Adrenal gland (tissue), 12 donors: ENCODE results near the gene RUNDC1. TPM values are rescaled to one million over a fixed set of nuclear protein-coding genes. Genes with fewer than 3 reads are reported as not detected.
"Not testable (repeated sequence)": the region's sequence is repeated elsewhere in the genome, so short reads cannot be mapped to it uniquely, and the experiment has no call there.

Experiments
- DNase-seq, 7 donors: peaks; one replicate each; pipeline ENCODE4 v3.0.0-alpha.2; 2019 to 2020
- H3K27ac ChIP-seq, 5 donors: fragments of 200-600 bp; sonication (generic) in 4 of 5; 1 replicate in 3 of 5; 2 replicates in 2 of 5; pipeline versions ENCODE4 v1.5.1 to v1.8.0; 2016 to 2020; ENCODE audit warnings: mild to moderate bottlenecking in 1 of 5
- H3K27me3 ChIP-seq: fragments of 200-600 bp; 2 replicates; pipeline ENCODE4 v1.8.0; 2021
- H3K36me3 ChIP-seq, 2 donors: fragments of 200-600 bp; replicated peaks in 1 of 2; 1 replicate in 1 of 2; 2 replicates in 1 of 2; pipeline versions ENCODE4 v1.5.1 to v1.8.0; 2018 to 2022
- H3K4me1 ChIP-seq, 2 donors: fragments of 200-600 bp; replicated peaks in 1 of 2; 1 replicate in 1 of 2; 2 replicates in 1 of 2; pipeline versions ENCODE4 v1.5.1 to v1.8.0; 2018 to 2021
- H3K4me3 ChIP-seq, 4 donors: fragments of 200-600 bp; sonication (generic) in 3 of 4; one replicate each; pipeline ENCODE4 v1.5.1; 2016 to 2018
- H3K9me3 ChIP-seq, 3 donors: fragments of 200-600 bp; sonication (generic) in 1 of 3; replicated peaks in 1 of 3; 1 replicate in 2 of 3; 2 replicates in 1 of 3; pipeline versions ENCODE4 v1.5.1 to v1.8.0; 2016 to 2021
- POLR2A ChIP-seq, 2 donors: fragments of 450-650 bp; IDR thresholded peaks; one replicate each; pipeline ENCODE4 v1.6.1; 2017; ENCODE audit warnings: antibody characterized with exemption in 2 of 2, mild to moderate bottlenecking in 2 of 2, moderate library complexity in 1 of 2
- WGBS, 4 donors: extraction: QIAGEN DNeasy Blood & Tissue Kit in 2 of 4; methylation state at CpG; one replicate each; pipeline versions ENCODE4 v1.1.5 to v1.1.7; 2013 to 2017; 5-methylcytosine and 5-hydroxymethylcytosine counted together
- intact Hi-C, 2 donors: fragments of 100-400 bp; cut with DNase I; formaldehyde crosslinking; loops; one replicate each; pipeline versions ENCODE4 v1.14.1 to v1.15.0; 2022 to 2023
- polyA plus RNA-seq, 3 donors: library from polyadenylated mRNA; stranded (reverse); fragments of 200-250 nt in 2 of 3; fragments of 350-450 nt in 1 of 3; fragmentation: Illumina TruSeq in 1 of 3; extraction: RNeasy Lipid Tissue Mini Kit (QIAGEN cat#74804) in 1 of 3; gene quantifications; one replicate each; pipeline ENCODE4 v1.2.3, GENCODE V29; 2013 to 2014
- total RNA-seq, 9 donors: library from RNA; depleted of rRNA in 4 of 9; stranded (reverse); fragments of >200 nt in 4 of 9; fragments of 120-200 nt in 1 of 9; fragmentation: NEBNext Ultra II Directional in 1 of 9; extraction: Animal tissue kit (Norgen Biotek cat#: 25700) in 1 of 9; gene quantifications; one replicate each; pipeline versions ENCODE4 v1.1.0 to v1.2.4, GENCODE V29; 2013 to 2023
- TF ChIP-seq, protein P1 (sequence below), 6 experiments: fragments of 450-650 bp in 4 of 6; fragments of 200-600 bp in 2 of 6; sonication (generic) in 1 of 6; IDR thresholded peaks; 1 replicate in 5 of 6; 2 replicates in 1 of 6; pipeline versions ENCODE4 v1.5.1 to v1.8.0; 2016 to 2021; ENCODE audit warnings: antibody characterized with exemption in 6 of 6, mild to moderate bottlenecking in 2 of 6, moderate library complexity in 1 of 6
- donor health status: healthy with polysubstance abuse.
- donor health status: Bipolar disorder and iron deficiency.
- donor health status: DM: yes; HTN: yes; CAD: no.
- donor health status: DM: no; HTN: no; CAD: no.
- donor health status: DM: no; HTN: no; CAD: no.
- donor health status: DM: yes; HTN: yes; CAD: no.

Gene RUNDC1
- total and polyA plus RNA-seq, 12 donors: 7.6 to 29.7 (median 17.1) TPM

GRCh38 chr17:42967925-42968324 lies 12.4 kb upstream of the RUNDC1 start:
- no peak for DNase-seq
- 88 to 94% (median 91%) methylated on average over 1 of the region's 1 CpG for WGBS, 4 donors
- Histone ChIP-seq H3K4me3 (no peak overlapping the region), H3K36me3 (no peaks in the 10 kb centered on the region), H3K9me3 (no peaks in the 10 kb centered on the region), H3K27me3 (no peaks in the 10 kb centered on the region), H3K4me1 (peaks cover 0 to 6% of the 10 kb centered on the region in 2 donors), H3K27ac (no peak overlapping the region)
- intact Hi-C loops: loop anchor here in 1 of 2 donors (2.0 kb wide), 1 partner anchor 29 kb away; no protein-coding TSS in a partner anchor
- TF ChIP-seq, protein P1, sequence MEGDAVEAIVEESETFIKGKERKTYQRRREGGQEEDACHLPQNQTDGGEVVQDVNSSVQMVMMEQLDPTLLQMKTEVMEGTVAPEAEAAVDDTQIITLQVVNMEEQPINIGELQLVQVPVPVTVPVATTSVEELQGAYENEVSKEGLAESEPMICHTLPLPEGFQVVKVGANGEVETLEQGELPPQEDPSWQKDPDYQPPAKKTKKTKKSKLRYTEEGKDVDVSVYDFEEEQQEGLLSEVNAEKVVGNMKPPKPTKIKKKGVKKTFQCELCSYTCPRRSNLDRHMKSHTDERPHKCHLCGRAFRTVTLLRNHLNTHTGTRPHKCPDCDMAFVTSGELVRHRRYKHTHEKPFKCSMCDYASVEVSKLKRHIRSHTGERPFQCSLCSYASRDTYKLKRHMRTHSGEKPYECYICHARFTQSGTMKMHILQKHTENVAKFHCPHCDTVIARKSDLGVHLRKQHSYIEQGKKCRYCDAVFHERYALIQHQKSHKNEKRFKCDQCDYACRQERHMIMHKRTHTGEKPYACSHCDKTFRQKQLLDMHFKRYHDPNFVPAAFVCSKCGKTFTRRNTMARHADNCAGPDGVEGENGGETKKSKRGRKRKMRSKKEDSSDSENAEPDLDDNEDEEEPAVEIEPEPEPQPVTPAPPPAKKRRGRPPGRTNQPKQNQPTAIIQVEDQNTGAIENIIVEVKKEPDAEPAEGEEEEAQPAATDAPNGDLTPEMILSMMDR (IDR thresholded peaks at IDR 0.05): no peak
- no peak for TF ChIP-seq POLR2A (IDR thresholded peaks at IDR 0.05)

DNA sequence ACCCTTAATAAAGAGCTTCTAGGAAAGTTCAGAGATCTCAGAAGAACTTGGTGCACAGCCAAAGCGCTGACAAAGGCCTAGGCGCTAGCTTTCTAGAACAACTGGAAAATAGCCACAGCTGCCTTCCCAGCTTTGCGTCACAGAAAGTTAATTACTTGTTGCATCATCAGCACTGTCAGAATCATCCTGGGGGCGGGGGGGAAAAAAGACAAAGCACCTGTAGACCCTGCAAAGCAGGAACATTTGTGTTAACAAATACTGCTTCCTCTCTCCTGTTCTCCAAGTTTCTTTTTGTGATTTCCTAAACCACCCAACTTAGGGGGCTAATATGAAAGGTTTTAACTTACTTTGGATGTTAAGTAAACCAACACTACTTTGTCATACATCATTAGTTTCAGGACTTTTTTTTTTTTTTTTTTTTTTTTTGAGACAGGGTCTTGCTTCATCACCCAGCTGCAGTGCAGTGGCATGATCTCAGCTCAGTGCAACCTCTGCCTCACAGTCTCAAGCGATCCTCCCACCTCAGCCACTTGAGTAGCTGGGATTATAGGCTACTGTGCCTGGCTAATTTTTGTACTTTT lies 11.3 kb upstream of the RUNDC1 start:
- intact Hi-C loops: loop anchor here in 1 of 2 donors (2.0 kb wide), 1 partner anchor 28 kb away; no protein-coding TSS in a partner anchor
- peak in 2 of 7 donors; percentile 38 to 44 for DNase-seq
- no peak for TF ChIP-seq POLR2A (IDR thresholded peaks at IDR 0.05)
- TF ChIP-seq, protein P1 (IDR thresholded peaks at IDR 0.05): no peak
- no peak overlapping the region for H3K4me3 ChIP-seq
- no peak overlapping the region for H3K27ac ChIP-seq
- 36 to 51% (median 42%) methylated on average over 5 of the region's 5 CpGs for WGBS, 4 donors
- no peaks in the 10 kb centered on the region for H3K27me3 ChIP-seq
- no peaks in the 10 kb centered on the region for H3K4me1 ChIP-seq
- no peaks in the 10 kb centered on the region for H3K36me3 ChIP-seq
- H3K9me3 ChIP-seq: no peaks in the 10 kb centered on the region

GRCh38 chr17:42971589-42971988 lies 8.8 kb upstream of the RUNDC1 start:
- 69 to 80% (median 73%) methylated on average over 4 to 5 of the region's 5 CpGs for WGBS, 4 donors
- no peak overlapping the region for H3K27ac ChIP-seq
- H3K4me3 ChIP-seq: no peak overlapping the region
- DNase-seq: no peak
- H3K27me3 ChIP-seq: no peaks in the 10 kb centered on the region
- H3K36me3 ChIP-seq: no peaks in the 10 kb centered on the region
- intact Hi-C loops: no loop called here
- TF ChIP-seq POLR2A (IDR thresholded peaks at IDR 0.05): no peak
- TF ChIP-seq, protein P1 (IDR thresholded peaks at IDR 0.05): no peak
- no peaks in the 10 kb centered on the region for H3K4me1 ChIP-seq
- H3K9me3 ChIP-seq: no peaks in the 10 kb centered on the region

- H3K27me3 ChIP-seq, DNase-seq, H3K4me3 ChIP-seq, H3K4me1 ChIP-seq, intact Hi-C loops, H3K27ac ChIP-seq, H3K9me3 ChIP-seq, H3K36me3 ChIP-seq: not testable (repeated sequence)
- 59 to 95% (median 77%) methylated on average over 4 to 7 of the region's 18 CpGs; no CpG with 5 or more reads in 1 of the 4 donors for WGBS, 4 donors
Measured at GRCh38 chr17:42973323-42973722, 7.0 kb upstream of the RUNDC1 start.

GRCh38 chr17:42975265-42975664 lies 5.1 kb upstream of the RUNDC1 start:
- WGBS, 4 donors: 39 to 44% (median 41%) methylated on average over 2 of the region's 2 CpGs
- no peak for DNase-seq
- H3K27ac ChIP-seq: no peak overlapping the region
- peaks cover 4 to 8% of the 10 kb centered on the region in 2 donors for H3K4me1 ChIP-seq
- intact Hi-C loops: no loop called here
- no peaks in the 10 kb centered on the region for H3K9me3 ChIP-seq
- H3K36me3 ChIP-seq: no peaks in the 10 kb centered on the region
- TF ChIP-seq, protein P1 (IDR thresholded peaks at IDR 0.05): no peak
- TF ChIP-seq POLR2A (IDR thresholded peaks at IDR 0.05): no peak
- H3K4me3 ChIP-seq: no peak overlapping the region
- no peaks in the 10 kb centered on the region for H3K27me3 ChIP-seq

- H3K27me3 ChIP-seq, H3K27ac ChIP-seq, H3K36me3 ChIP-seq, intact Hi-C loops, DNase-seq, H3K4me3 ChIP-seq, H3K4me1 ChIP-seq, H3K9me3 ChIP-seq: not testable (repeated sequence)
- whole genome bisulfite sequencing, 4 donors: 77 to 86% (median 83%) methylated on average over 16 of the region's 16 CpGs
Measured at GRCh38 chr17:42975701-42976100, 4.7 kb upstream of the RUNDC1 start.
